NCI-H128 (cell line): Measurements from ENCODE around the gene AIG1.
"Not testable (repeated sequence)": the region's sequence is repeated elsewhere in the genome, so short reads cannot be mapped to it uniquely, and the experiment has no call there.

Experiments used
- DNase-seq: peaks from one replicate; lab custom pipeline; 2025; ENCODE audit not compliant: unreplicated experiment; lab: John Stamatoyannopoulos, UW

AIG1 gene

DNA sequence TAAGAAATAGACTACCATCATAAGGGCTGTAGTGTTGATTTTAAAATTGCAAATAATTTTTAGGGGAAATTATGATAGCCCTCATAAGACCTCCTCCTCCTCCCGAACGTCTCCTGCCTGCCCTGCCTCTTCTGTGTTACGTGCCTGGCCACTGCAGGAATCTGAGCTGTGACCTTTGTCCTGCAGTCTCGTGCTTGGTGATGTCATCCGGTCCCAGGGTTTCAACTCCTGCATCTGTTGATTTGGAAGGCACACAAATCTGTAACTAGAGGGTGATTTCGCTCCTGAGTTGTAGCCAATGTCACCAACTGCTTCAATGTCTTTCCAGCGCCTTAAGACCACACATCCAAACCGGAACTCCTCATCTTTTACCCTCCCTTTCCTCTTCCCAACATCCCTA lies 163.2 kb downstream of the AIG1 start:
- no peak for DNase-seq

DNA sequence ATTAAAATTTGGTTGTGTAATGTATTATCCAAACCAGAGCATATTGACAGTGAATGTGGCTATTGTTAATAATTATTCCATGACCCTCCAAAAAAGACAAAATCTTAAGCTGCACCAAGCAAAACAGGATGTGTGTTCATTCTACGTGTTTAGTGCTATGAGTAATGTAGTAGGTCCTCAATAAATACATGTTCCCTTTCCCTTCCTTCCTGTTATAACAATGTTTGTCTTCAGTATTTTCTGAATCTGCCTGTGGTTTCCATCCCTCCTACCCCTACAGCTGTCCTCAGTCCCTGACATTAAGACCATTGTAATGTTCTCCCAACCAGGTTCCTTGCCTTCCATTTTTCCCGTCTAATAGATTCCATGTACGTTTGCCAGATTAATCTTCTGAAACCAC lies 163.8 kb downstream of the AIG1 start:
- DNase-seq = no peak

GRCh38 chr6:143225929-143226328 lies 165.2 kb downstream of the AIG1 start:
- no peak for DNase-seq

- no peak for DNase-seq
These were observed 167.0 kb downstream of the AIG1 start for GRCh38 chr6:143227675-143228074.

DNA sequence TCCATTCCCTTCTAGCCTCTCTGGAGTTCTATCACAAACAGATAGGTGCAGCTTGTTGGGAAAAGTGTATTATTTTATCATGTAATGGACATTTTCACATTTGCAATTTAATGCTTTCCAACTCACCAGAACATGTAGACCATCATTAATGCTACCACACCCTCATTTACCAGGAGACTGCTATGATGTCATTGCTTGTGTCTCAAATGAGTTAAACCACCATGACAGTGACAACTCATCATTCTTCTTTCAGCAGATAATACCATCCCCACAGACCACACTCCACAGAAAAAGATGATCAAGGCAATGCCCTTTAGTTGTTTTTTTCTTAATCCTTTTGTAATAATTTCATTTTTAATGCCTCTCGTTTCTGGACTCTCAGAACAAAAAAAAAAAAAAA lies 168.7 kb downstream of the AIG1 start:
- DNase-seq = no peak

DNA sequence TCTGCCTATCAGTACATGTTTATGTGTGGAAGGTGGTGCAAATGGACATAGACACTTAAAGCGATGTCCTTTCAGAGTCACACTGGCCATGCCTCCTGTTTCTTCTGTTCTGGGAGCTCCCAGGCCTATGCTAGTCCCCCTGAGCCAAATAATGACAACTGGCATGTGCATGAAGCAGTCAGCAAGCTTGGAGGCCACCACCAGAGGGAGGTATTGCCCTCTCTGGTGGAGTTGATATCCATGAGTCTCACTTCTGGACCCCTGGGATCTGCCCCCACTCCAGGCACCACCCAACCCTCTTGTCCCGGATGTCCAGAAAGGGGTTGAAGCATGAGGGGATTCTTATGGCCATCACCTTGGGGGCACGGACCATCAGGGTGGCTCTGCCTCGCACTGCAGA lies 172.2 kb downstream of the AIG1 start:
- DNase-seq = no peak

- DNase-seq = no peak
These were observed 173.0 kb downstream of the AIG1 start for GRCh38 chr6:143233554-143234285.

DNA sequence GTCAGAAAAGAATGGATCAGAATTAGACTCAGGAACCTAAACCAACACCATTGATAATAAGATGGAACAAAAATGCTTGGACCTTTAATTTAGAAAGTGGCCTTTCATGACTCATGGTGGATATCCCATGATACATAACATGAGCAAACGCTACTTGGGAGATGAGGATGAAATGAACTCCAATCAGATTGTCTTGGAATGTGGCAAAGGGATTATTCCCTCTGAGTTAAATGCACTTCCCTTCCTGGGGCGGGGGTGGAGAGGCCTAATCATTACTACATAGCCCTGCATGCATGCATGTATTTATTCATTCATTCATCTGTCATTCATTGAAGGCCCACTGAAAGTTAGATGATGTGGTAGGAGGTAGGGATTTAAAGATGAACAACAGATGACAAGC lies 174.0 kb downstream of the AIG1 start:
- no peak for DNase-seq

DNA sequence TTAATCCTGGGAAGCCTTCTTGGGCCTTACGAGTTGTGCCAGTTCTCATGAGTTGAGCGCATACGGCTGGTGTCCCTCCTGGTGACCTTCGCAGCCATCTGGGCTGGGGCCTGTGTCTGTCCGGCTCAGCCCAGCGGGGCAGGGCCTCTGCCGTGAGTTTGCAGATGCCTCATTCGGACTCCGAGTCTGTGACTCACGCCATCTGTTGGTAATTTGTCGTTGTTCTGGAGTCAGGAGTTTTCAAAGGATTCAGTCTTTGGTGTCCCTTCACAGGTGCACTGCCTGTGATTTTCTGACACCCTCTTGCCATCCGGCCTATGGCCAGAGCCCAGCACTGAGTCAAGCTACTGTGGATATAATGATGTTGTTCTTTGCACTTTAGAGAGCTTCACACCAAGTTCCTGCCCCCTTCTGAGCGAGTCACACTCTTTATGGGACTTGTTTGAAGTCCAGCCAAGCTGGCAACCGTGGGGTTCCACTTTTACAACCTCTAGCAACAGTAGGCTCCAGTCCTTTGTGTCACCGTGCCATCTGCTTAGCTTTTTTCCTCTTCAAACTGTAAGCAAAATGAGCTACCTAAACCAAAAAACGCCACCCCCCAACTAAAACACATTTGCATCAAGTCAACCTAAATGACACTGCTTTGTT lies 175.6 kb downstream of the AIG1 start:
- DNase-seq = no peak

GRCh38 chr6:143238306-143238705 lies 177.6 kb downstream of the AIG1 start:
- DNase-seq = no peak

GRCh38 chr6:143241111-143241510 lies 180.4 kb downstream of the AIG1 start:
- no peak for DNase-seq

DNA sequence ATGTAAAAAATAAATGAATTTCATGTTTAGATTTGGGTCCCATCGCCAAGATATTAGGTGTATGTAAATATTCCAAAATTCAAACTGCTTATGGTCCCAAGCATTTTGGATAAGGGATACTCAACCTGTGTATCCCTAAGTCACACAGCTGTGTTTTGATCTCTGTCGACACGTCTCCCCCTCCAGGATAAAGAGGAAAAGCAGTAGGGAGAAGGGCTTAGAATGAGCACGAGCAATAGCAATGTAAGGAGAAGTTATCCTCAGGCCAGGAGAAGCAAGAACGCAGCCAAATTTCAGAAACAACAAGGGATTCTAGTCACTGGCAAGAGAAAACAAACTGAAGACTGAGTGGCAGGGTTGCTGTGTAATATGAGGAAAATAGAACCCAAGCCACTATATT lies 181.2 kb downstream of the AIG1 start:
- no peak for DNase-seq

GRCh38 chr6:143243786-143244185 lies 183.1 kb downstream of the AIG1 start:
- DNase-seq = no peak

GRCh38 chr6:143245656-143246055 lies 185.0 kb downstream of the AIG1 start:
- DNase-seq = no peak

DNA sequence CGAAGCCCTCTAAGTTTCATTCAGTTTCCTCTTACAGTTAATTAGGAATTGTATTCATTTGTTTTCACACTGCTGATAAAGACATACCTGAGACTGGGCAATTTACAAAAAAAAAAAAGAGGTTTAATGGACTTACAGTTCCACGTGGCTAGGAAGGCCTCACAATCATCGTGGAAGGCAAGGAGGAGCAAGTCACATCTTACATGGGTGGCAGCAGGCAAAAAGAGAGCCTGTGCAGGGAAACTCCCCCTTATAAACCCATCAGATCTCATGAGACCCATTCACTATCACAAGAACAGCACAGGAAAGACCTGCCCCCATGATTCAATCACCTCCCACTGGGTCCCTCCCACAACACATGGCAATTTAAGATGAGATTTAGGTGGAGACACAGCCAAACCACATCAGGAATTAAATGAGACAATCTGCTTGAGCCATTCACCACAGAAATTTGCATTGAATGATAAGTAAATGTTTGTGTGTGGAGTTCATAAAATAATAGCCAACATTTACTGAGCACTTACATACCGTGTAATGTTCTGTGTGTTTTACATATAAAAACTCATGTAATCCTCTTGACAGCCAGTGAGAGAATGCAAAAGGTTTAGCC lies 185.6 kb downstream of the AIG1 start:
- not testable (repeated sequence) for DNase-seq

GRCh38 chr6:143247586-143247985 lies 186.9 kb downstream of the AIG1 start:
- DNase-seq = no peak

DNA sequence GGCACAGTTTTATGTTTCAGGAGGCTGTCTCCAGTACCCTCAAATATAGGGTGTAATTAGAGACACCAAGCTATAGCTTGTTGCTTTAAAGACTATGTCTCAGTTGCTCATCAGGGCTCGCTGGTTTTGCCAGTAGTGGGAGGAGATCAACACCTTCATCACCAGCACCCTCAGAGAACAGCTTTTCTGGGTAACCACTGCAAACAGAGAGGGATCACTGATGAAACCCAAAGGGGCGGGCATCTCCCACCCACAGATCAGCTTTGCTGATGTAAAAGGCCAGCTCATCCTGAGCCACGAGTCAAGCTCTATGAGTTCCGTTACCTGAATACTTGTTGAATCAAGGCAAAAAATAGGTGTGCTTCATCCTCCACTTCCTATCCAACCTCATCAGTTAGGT lies 187.7 kb downstream of the AIG1 start:
- DNase-seq = no peak

- no peak for DNase-seq
These were observed 190.6 kb downstream of the AIG1 start for GRCh38 chr6:143251288-143251687.

DNA sequence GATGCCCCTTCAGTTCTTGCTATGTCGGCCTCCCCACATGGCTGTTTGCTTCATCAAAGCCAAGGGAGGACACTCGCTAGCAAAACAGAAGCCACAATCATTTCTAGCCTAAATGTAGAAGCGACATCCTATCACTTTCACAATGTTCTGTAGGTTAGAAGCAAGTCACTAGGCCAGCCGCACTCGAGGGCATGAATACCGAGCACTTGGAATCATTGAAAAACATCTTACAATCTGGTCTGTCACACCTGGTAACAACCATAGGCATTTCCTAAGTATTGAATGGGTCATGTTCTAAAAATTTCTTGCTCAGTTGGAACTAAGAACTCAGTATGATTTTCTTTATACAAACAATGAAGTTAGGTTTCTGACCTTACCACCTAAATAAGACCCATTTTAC lies 192.3 kb downstream of the AIG1 start:
- DNase-seq = no peak

DNA sequence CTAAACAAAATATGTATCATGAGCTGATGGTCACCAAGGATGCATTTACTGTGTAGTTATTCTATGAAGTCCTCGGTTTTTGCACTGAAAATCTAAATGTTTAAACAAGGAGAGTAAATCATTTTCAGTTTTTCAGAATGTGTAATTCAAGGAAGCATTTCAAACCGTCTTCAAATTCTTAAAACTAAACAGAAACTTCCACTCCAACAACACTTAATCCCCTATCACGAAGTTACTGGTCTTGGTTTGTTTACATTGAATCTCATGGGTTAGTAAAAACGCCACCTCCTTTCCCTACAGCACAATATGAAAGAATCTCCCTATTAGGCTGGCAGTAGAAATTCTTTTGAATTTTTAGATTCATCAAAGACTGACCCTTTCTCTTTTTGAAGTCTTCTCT lies 192.9 kb downstream of the AIG1 start:
- no peak for DNase-seq

DNA sequence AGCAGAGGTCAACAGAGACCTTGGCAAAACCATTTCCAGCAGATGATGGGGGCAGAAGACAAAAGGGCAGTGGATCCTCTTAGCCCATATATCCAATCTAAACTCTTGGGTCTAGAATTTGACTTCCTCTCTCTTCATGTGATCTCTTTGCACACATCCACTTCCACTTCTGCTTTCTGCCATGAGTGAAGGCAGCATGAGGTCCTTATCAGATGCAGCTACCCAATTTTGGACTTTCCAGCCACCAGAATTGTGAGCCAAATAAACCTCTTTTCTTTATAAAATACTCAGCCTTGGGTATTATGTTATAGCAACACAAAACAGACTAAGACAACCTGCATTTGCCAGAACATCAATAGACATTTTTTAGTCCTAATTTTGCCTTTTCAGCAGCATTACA lies 198.3 kb downstream of the AIG1 start:
- DNase-seq = no peak

DNA sequence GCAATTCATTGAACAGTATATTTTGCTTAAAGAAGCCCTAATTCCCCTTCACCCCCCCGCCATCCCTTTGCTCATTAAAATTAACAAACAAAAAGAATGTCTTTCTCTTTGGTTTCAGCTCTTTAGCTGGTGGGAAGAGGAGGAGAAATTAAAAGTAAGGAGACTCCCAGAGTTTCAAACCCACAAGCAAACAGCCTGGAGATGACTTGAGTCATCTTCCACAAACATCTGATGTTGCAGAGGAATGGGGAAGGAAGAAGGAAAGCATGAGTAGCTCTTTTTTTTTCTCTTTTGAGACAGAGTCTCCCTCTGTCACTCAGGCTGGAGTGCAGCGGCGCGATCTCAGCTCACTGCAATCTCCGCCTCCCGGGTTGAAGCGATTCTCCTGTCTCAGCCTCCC lies 200.2 kb downstream of the AIG1 start:
- no peak for DNase-seq
